NCI-H82 treated with DMSO at 0.1 percent for 48 hours (cell line): ENCODE results near the gene ANXA11.
A peak's percentile ranks its signal among the peaks of the same experiment; 100 is the strongest.

Experiments used
- DNase-seq: peaks from one replicate; lab custom pipeline; 2025; ENCODE audit not compliant: unreplicated experiment; lab: John Stamatoyannopoulos, UW

The ANXA11 gene

DNA sequence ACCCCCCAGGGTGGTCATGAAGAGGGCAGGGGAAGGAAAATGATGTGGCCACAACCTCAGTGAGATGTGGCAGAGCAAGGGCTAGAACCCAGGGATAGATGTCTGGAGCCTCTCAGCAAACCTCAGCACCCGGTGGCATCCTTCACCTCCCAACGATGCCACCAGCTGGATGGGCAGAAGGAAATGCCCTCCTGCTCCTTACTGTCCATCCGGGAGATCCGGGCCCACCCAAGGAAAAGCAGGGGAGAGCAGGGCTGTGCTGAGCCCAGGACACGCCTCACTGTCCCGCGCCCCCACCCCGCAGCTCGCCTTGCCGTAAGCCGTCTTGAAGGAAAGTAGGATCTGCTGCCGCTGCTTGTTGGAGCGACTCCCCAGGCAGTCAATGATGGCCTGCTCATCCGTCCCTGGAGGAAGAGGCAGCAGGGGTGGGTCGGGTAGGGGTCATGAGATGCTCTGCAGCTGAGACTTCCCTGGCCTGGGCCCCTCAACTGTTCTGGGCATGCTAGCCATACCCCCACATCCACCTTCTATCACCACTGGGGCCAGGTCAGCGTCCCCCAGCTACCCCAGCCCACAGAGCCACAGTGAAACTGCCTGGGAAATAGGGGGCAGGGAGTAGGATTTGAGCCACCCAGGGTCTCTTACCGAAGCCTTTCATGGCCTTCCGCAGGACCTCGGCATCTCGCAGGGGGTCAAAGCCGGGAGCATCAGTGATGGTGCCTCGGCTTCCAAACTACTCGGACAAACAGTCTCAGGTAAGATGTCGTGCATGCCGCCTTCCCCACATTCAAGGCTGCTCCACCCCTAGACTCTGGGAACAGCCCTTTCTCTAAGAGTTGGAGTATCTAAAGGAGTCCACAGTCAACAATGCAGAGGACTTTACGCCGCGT, 38.5 kb downstream of the ANXA11 start:
- DNase-seq, result no peak

DNA sequence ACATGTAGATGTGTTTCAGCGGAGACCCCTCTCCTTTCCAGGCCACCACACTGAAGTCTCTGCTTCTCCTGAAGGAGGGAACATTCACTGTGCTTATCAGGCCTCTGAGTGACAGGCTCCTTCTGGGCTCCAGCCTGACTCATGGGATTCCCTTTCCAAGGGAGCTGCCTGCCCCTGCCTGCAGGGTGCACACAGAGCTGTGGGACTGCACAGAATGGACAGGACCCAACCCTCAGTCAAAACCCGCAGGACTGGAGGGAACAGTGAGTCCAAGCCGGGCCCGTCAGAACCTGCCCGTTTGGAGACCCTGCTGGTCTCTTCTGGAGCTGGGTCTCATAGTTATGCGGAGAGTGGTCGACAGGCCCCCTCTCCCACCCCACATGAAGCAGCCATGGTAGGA, 40.2 kb downstream of the ANXA11 start:
- no peak for DNase-seq

DNA sequence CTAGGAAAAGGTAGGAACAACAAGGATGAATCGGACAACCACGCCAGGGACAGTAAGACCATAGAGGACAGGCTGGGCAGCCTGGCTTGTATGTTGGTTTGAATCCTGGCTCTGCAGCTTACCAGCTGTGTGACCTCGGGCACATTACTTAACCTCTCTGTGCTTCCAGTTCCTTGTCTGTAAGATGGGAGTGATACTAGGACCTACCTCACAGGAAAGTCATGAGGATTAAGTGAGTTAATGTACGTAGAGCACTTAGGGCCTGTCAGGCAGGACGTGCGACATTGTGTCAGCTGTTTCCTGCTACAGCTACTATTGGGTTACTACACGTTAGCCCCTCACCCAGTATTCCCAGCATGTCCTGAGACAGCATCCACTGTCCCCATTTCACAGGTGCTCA, 40.7 kb downstream of the ANXA11 start:
- no peak for DNase-seq

DNA sequence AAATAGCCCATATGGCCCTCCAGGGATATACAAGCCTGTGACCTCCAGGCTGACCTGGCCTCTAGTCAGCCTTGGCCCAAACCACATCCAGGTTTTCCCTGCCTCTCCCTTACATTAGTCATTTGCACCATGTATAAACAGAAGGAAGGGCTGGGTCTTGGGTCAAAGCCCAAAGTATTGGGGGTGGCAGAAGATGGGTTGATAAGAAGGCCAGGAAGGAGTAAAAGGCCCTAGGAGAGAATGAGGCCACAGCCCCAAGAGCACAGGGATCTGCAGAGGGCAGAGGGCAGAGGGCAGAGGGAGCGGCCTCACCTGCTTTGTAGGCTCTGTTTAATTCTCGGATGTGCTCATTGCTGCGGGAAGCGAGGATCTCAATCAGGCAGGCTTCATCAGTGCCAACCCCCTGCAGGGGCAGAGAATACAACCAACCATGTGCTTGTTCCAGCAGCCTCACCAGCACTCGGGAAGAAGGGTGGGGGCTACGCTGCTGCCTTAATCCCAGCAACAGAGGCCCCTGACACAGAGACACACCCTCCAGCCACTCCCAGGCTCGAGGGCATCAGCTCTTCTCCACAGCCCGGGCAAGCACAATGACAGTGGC, 41.5 kb downstream of the ANXA11 start:
- no peak for DNase-seq

DNA sequence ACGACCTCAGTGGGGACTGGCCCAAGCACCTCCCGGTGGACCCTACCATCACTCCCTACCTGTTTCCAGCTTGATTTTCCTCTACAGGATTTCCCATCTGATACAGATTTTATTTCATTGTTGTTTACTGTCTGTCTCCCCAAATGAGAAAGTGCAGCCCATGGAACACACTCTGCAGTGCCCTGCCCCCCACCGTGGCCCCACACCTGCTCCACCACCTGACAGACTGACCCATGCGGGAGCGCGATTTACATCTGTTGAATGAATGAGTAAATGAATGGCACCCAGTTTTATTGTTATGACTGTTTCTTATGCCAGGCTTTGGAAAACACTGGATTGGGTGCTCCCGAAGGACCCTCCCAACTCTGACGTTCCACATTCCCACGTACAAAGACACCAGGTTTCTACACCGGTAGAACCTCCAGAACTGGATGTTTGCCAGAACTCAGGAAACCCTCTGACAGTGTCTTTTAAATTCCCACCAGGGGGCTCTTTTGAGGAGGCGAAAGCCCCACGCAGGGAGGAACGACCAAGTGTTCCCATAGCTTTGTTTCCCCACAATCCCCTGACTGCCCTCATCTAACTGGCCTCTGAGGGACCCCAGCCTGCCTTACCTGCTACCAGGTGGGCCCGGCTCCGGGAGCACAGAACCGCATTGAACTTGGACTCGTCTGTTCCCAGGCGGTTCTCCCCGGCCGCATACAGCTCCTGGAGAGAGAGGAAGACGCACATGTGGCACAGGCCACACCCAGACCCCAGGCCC, 43.8 kb downstream of the ANXA11 start:
- DNase-seq, result no peak

DNA sequence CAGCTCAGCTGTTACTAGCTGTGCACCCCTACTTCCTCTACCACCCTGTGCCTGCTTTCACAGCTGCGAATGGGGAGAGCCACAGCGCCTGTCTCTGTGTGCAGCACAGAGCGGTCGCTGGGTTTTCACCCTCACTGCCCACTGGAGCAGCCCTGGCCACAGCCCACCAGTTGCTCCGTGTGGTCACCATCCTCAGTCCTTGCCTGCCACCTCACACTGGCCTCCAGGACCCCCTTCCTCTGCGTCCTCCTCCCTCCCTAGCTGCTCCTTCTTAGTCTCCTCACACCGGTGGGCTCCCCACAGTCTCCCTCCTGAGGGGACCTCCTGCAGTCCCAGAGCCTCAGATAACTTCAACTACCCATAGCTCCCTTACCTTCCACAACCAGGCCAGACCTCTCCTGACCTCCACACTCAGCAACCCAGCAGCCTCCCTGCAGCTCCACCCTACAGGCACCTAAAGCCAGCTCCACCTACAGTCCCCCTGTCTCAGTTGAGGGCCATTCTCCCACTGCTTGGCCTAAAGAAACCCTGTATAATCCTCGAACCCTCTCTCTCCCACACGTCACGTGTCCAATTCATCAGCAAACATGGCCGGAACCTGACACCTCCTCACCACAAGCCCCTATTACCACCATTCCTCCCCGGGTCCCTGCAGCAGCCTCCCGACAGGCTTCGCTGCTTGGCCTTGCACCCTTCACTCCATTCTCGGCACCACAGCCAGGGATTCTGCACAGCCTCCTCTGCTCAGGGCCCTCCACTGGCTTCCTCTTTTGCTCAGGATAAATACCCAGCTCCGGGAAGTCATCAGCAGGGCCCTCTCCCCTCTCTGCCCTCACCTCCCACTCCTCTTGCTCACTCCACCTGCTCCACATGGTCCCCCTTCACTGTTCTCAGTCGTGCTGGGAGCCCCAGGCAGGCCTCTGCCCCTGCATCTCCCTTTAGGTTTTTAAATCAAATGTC, 44.7 kb downstream of the ANXA11 start:
- no peak for DNase-seq

DNA sequence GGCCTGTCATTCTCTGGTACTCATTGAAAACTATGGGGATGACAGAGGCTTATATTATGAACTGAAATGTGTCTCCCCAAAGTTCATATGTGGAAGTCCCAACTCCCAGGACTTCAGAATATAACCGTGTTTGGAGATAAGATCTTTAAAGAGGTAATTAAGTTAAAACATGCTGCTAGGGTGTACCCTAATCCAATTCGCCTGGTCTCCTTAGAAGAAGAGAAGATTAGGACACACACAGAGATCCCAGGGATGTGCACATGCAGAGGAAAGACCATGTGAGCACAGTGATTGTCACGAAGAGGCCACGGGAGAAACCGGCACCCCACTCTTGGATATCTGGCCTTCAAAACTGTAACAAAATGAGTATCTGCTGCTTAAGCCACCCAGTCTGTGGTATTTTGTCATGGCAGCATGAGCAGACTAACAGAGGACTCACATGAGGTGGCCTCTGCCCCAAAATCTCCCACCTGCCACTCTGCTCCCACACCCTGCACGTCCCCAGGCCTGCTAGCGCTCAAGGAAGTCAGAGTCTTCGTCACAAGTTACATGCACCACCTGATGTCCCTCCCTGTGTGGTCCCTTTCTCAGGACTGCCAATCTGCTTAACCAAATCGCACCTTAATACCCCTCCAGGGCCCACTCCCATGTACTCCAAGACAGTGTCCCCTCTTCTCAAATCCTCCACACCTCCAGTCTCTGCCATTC, 46.0 kb downstream of the ANXA11 start:
- DNase-seq, result peak; percentile 43

DNA sequence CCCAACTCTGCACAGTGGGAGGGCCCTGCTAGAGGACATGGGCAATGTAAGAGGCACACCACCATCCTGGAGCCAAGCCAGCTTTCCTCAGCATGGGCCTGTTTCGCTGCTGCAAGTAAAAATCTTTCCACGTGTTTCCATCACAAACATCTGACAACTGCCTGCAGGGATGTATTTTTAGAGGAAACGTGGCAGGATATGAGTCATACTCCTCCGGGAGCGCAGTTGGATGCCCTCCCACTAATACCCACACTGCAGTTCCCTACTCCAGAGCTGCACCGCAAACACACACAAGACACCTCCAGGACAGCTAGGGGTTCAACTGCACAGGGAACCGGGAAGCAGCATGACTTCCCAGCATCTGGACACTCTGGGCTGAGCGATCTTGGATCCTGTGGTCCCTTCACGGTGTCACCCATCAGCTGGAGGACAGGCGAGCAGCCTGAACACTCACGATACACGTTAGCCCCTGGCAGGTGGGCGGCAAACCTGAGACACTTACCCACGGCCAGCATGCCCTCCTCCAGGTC, 46.7 kb downstream of the ANXA11 start:
- no peak for DNase-seq

DNA sequence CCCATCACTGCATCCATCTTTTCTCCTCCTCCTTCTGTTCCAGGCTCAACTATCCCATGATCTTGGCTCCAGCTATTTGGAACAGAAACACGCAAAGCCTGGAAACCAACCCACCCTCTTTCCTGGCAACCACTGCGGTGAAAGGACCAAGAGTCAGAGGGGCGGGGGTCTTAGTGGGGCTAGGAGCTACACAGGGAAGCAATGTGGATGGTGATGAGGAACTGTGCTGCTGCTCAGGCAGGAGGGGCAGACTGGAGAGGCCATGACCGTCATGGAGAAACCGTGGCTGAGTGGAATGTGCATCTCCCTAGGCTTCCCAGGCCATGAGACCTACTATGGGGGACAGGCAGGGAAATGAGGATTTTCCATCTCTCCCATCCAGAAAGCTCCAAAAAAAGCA, 47.2 kb downstream of the ANXA11 start:
- no peak for DNase-seq

DNA sequence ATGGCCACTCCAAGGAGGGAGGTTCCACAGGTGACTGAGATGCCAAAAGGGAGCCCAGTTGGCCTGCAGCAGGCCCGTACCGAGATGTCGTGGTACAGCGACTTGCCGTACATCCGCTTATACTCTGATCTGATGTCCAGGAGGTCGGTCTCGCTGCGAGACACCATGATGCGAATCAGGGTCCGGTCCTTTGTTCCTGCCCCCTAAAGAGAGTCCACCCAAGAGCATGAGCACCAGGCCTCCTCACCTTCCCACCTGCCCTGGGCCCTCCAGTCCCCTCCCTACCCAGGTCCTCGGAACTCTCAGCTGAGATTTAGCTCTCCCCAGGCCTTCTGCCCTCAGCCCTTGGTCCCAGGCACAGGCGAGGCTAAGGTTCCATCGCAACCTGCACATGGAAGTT, 47.8 kb downstream of the ANXA11 start:
- DNase-seq, result no peak

DNA sequence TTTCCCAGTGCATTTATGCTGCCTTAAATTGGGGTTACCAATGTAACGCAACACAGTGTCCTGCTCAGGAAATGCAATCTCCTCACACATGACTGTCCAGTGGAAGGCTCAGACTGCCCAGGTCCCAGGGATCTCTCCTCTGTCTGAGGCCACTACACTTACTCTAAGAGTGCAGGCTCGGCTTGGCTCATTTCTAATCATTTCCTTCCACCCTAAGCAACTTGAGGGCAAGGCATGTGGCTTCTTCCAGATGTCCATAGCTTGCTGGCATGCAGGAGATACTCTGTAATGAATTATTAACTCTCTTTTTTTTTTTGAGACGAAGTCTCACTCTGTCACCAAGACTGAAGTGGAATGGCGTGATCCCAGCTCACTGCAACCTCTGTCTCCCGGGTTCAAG, 49.1 kb downstream of the ANXA11 start:
- no peak for DNase-seq

DNA sequence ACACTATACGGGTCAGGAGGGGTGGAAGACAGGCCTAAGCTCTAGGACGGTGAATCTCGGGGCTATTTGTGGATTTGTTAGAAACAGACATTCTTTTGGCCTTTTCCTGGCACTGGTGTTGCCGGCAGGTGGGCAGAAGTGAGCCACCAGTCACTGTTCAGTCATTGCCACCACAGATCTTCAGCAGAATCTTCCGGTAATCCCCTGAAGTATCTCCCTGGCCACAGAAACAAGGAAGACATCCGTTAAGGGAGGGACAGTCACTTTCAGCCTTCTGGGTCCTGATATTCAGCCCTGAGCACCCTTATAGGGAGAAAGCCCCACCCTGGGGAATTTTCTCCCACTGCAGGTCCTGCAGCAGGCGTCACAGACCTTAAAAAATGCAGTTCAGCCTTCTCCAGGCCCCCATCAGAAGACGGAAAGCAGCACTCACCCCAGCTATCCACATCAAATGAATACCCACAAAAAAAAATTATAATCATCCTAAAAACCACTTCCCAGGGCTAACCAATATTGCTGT, 49.6 kb downstream of the ANXA11 start:
- no peak for DNase-seq

DNA sequence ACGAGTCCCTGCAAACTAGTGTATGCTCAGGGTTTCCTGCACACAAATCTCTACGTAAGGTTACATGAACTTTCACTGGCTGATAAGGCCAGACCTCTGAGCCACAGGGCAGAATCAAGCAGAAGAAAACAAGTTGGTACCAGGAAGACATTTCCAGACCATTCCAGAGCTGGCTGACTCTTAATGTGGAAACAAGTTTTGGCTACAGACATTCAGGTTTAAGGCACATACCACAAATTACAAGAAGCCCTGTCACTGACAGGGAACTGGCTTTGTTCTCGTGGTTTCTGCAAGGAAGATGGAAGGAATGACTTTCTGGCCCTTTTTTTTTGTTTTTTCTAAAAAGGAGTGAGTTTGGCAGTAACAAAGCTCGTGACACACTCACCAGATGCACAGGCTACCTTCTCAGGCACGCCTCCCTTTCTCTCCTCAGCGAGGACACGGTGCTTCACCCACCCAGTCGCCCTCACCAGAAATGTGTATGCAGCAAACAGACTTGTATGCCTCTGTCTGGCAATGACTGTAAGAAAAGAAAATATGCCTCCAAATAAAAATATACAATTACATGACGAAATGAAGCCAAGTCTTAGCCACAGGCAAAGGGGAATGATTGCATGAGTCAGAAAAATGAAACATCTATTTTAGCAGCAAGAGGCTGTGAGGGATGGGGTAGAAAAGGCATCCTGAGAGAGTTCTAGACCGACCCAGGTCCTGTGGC, 50.2 kb downstream of the ANXA11 start:
- DNase-seq, result no peak

DNA sequence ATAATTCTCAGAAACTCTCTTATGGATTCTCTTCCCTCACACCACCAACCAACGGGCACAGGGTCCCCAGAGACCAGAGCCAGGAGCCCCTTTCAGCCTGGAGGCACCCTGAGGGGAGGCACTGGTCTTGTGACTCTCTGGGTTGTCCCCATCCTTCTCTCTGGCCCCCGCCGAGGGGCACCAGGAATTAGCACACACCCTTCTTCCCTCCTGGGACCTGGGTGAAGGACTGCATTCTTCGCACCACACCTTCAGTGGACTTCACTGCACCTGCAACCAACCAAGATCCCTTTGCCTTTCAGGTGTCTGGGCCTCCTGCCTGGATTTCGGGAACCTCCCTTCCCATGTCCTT, 50.7 kb downstream of the ANXA11 start:
- DNase-seq, result no peak

DNA sequence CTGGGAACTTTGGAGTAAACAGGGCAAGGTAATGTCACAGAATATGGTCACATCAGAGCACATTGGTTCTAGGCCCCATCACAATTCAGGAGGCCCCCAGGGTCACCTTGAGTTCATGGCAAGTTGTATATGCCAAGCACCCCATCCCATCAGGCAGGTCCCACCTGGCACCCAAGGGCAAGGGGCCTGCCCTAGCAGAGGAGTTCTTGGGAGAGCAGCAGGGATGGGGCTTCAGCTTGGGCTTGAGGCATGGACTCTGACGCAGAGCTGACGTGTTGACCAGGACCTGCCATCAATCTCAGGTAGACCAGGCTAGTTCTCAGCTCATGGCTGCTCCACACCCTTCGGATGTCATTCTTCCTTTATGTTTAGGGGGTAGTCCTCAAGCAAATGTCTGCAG, 51.9 kb downstream of the ANXA11 start:
- DNase-seq, result no peak

DNA sequence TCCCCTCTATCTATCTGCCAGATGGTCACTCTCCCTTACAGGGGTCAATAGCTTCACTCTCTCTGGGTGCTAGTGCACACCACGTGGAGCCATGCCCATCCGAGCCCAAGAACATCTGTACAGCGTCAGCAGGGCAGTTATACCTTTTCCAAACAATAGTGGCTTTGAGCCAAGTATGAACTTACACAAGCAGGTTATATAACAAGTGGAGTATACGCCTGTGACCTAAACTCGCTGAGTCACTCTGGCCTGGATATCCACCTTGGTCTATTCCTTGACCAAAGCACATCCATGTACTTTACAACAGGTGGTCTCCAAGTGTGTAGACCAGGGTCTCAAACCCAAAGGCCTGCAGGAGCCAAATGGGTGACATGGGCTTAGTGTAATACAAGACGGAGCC, 52.5 kb downstream of the ANXA11 start:
- no peak for DNase-seq

DNA sequence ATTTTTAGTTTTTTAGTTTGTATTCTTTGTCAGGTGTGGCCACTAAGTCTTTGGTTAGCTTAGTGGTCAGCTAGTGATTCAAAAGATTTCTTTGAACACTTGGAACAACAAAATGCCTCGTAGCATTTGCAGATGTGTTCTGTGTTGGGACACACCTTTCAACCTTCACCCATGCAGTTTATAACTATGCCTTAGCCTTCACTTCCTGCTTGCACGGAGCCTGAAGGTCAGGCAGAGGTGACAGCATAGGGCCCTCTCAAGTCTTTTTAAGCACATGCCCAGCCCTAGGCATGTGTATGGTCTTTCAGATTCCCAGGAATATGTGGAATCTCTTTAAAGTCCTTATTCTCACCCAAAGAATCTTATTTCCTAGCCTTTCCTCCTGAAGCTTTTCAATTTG, 55.2 kb downstream of the ANXA11 start:
- DNase-seq, result no peak

DNA sequence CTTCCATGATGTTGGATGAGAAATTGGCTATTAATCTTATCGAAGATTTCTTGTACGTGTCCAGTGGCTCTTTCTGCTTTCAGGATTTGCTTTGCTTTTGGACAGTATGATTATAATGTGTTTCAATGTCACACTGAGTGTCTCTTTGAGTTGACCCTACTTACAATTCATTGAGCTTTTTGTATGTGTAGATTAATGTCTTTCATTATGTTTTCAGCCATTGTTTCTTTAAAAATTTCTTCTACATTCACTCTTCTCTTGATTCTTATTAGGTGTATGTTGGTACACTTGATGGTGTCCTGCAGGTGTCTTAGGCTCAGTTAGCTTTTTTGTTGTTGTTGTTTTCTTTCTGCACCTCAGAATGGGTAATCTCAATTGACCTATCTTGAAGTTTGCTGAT, 56.2 kb downstream of the ANXA11 start:
- no peak for DNase-seq

DNA sequence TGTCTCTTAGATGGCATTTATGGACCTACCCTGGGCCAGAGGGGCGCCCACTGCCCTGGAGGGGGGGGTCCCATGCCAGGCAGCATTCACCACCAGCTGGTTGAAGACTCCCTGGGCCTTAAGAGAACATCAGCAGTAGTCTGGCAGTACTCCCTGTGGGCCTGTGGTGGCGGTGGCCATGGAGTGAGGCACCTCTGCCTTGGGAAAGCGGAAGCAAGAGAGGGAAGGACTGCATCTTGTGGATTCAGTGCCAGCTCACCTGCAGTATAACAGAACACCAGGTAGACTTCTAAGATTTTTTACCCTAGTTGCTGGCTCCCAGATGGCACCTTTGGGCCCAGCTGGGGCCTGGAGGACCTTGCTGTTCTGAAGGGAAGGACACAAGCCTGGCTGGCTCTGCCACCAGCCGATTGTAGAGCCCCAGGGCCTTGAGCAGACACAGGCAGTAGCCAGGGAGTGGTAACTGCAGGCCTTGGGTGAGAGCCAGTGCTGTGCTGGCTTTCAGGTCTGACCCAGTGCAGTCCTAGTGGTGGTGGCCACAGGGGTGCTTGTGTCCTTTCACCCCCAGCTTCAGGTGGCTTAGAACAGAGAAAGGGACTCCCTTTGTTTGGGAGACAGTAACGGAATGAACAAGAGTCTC, 57.1 kb downstream of the ANXA11 start:
- DNase-seq, result no peak
